TTC549 (cell line): ENCODE measurements around the gene HMGXB3.
"Not testable (repeated sequence)": the region's sequence is repeated elsewhere in the genome, so short reads cannot be mapped to it uniquely, and the experiment has no call there.

Experiments
- FAIRE-seq: peaks from 2 replicates; lab custom pipeline; 2012; peaks lifted over from hg19 to GRCh38; lab: Jason Lieb, UNC

HMGXB3 gene

GRCh38 chr5:150022158-150022531 is 21.6 kb downstream of the HMGXB3 start:
- FAIRE-seq, result no peak

- FAIRE-seq, result no peak
These were observed 22.1 kb downstream of the HMGXB3 start for GRCh38 chr5:150022681-150023080.

GRCh38 chr5:150023136-150023535 is 22.6 kb downstream of the HMGXB3 start:
- no peak for FAIRE-seq

- no peak for FAIRE-seq
These were observed 23.9 kb downstream of the HMGXB3 start for GRCh38 chr5:150024346-150024984.

- FAIRE-seq, result no peak
These were observed 26.2 kb downstream of the HMGXB3 start for GRCh38 chr5:150026682-150027172.

- not testable (repeated sequence) for FAIRE-seq
These were observed 27.5 kb downstream of the HMGXB3 start for GRCh38 chr5:150028047-150028446.

- FAIRE-seq, result no peak
These were observed 32.8 kb downstream of the HMGXB3 start for GRCh38 chr5:150033334-150033733.

- FAIRE-seq, result no peak
These were observed 34.1 kb downstream of the HMGXB3 start for GRCh38 chr5:150034662-150035061.

- FAIRE-seq, result no peak
These were observed 34.8 kb downstream of the HMGXB3 start for GRCh38 chr5:150035139-150035895.

GRCh38 chr5:150036513-150036912 is 36.0 kb downstream of the HMGXB3 start:
- no peak for FAIRE-seq

GRCh38 chr5:150038547-150038946 is 38.0 kb downstream of the HMGXB3 start:
- no peak for FAIRE-seq

GRCh38 chr5:150042459-150042858 is 41.9 kb downstream of the HMGXB3 start:
- no peak for FAIRE-seq

GRCh38 chr5:150043657-150044328 is 43.3 kb downstream of the HMGXB3 start:
- FAIRE-seq, result no peak

GRCh38 chr5:150044329-150044681 is 43.8 kb downstream of the HMGXB3 start:
- FAIRE-seq, result no peak

GRCh38 chr5:150044712-150045111 is 44.2 kb downstream of the HMGXB3 start:
- FAIRE-seq, result no peak

GRCh38 chr5:150045549-150045948 is 45.0 kb downstream of the HMGXB3 start:
- FAIRE-seq, result no peak

- no peak for FAIRE-seq
These were observed 45.5 kb downstream of the HMGXB3 start for GRCh38 chr5:150046031-150046430.

- FAIRE-seq, result not testable (repeated sequence)
These were observed 49.8 kb downstream of the HMGXB3 start for GRCh38 chr5:150050172-150050811.

- FAIRE-seq, result no peak
These were observed 51.2 kb downstream of the HMGXB3 start for GRCh38 chr5:150051657-150052195.

GRCh38 chr5:150052226-150052955 is 51.9 kb downstream of the HMGXB3 start:
- no peak for FAIRE-seq

- FAIRE-seq, result no peak
These were observed 52.6 kb downstream of the HMGXB3 start for GRCh38 chr5:150052956-150053712.
